Heart right ventricle (tissue), 16 donors: ENCODE data around the gene VSTM4. TPM values are rescaled to one million over a fixed set of nuclear protein-coding genes. Genes with fewer than 3 reads are reported as not detected.

Experiments used
- ATAC-seq, 8 donors: fragments of 200-7000 bp; cut with Tn5 transposase; one replicate each; pipeline ENCODE4 v1.9.1; 2020; ENCODE audit warnings: mild to moderate bottlenecking in 8 of 8, moderate library complexity in 8 of 8, moderate number of reproducible peaks in 1 of 8
- DNase-seq, 2 donors: peaks; one replicate each; pipeline ENCODE4 v3.0.0-alpha.2; 2020
- H3K27ac ChIP-seq, 10 donors: fragments of 200-600 bp; sonication (generic) in 2 of 10; one replicate each; pipeline versions ENCODE4 v1.5.0 to v1.8.0; 2020 to 2022; ENCODE audit warnings: mild to moderate bottlenecking in 3 of 10
- H3K27me3 ChIP-seq, 7 donors: fragments of 200-600 bp; one replicate each; pipeline ENCODE4 v1.8.0; 2021 to 2022; ENCODE audit warnings: mild to moderate bottlenecking in 2 of 7
- H3K36me3 ChIP-seq, 9 donors: fragments of 200-600 bp; sonication (generic) in 1 of 9; one replicate each; pipeline versions ENCODE4 v1.5.0 to v1.8.0; 2020 to 2022; ENCODE audit warnings: mild to moderate bottlenecking in 2 of 9
- H3K4me1 ChIP-seq, 9 donors: fragments of 200-600 bp; sonication (generic) in 1 of 9; one replicate each; pipeline versions ENCODE4 v1.5.0 to v1.8.0; 2020 to 2022; ENCODE audit warnings: mild to moderate bottlenecking in 4 of 9
- H3K4me3 ChIP-seq, 10 donors: fragments of 200-600 bp; sonication (generic) in 2 of 10; one replicate each; pipeline versions ENCODE4 v1.5.0 to v1.8.0; 2020 to 2022; ENCODE audit warnings: mild to moderate bottlenecking in 7 of 10, moderate library complexity in 2 of 10
- H3K9me3 ChIP-seq, 11 donors: fragments of 200-600 bp in 10 of 11; sonication (generic) in 2 of 11; one replicate each; pipeline versions ENCODE4 v1.5.0 to v1.8.0; 2013 to 2022; ENCODE audit warnings: mild to moderate bottlenecking in 2 of 11, control low read depth in 1 of 11, moderate library complexity in 1 of 11
- CTCF ChIP-seq, 9 donors: fragments of 200-600 bp; sonication (generic) in 2 of 9; IDR thresholded peaks; one replicate each; pipeline versions ENCODE4 v1.5.0 to v1.8.0; 2021 to 2022; ENCODE audit warnings: antibody characterized with exemption in 9 of 9, mild to moderate bottlenecking in 5 of 9, moderate library complexity in 1 of 9
- WGBS, 2 donors: extraction: QIAGEN DNeasy Blood & Tissue Kit; methylation state at CpG; one replicate each; pipeline ENCODE4 v1.1.7; 2013; ENCODE audit warnings: inconsistent platforms in 1 of 2; 5-methylcytosine and 5-hydroxymethylcytosine counted together
- intact Hi-C, 10 donors: fragments of 100-400 bp; cut with DNase I; formaldehyde crosslinking; loops; one replicate each; pipeline versions ENCODE4 v1.11.1 to v1.14.2; 2022
- polyA plus RNA-seq, 2 donors: library from polyadenylated mRNA; stranded (reverse); fragments of 200-250 nt; gene quantifications; one replicate each; pipeline ENCODE4 v1.2.3, GENCODE V29; 2013
- total RNA-seq, 10 donors: library from RNA; stranded (reverse); fragmentation: NEBNext Ultra II Directional in 3 of 10; extraction: Animal tissue kit (Norgen Biotek cat#: 25700) in 3 of 10; gene quantifications; one replicate each; pipeline versions ENCODE4 v1.2.1 to v1.2.4, GENCODE V29; 2021 to 2023
- donor health status: Arrhythmogenic right ventricular cardiomyopathy.
- donor health status: ischemic (EF 13 %, LVEDD 7.1; RV severe dilation, severe dysfunction).
- donor health status: healthy with polysubstance abuse.
- donor health status: DM: no; HTN: yes; CAD: no.
- donor health status: DM: no; HTN: no; CAD: no.
- donor health status: ischemic (EF 25% LVEDD 6.9; RV normal size, moderate dysfunction).
- donor health status: ischemic (EF 25% LVEDD 5.7; RV mildly dilated, moderate dysfunction).
- donor health status: healthy.
- donor health status: DM: yes; HTN: yes; CAD: no.
- donor health status: Ischemic cardiomyopathy.
- donor health status: ischemic (EF 35%, LVEDD 5.7; RV mildly dilated, moderate dysfunction).
- donor health status: nonischemic (EF 11% LVEDD 7.7; RV severe dilation, severe dysfunction).
- donor health status: DM: yes; HTN: yes; CAD: no.
- donor health status: PGD.
- donor health status: ischemic (EF 29% LVEDD 5.4; RV normal size, mild dysfunction).
- donor health status: nonischemic (EF 23%, LVEDD 6.1; RV moderate dilation, normal function).

The VSTM4 gene
- total and polyA plus RNA-seq, 12 donors, result 5.0 to 26.7 (median 16.3) TPM

GRCh38 chr10:49112098-49112497 is 3.2 kb downstream of the VSTM4 start:
- Histone ChIP-seq H3K4me3 (peak overlapping the region in 1 of 10 donors; percentile 73), H3K36me3 (peaks cover 0 to 10% (median 0%) of the 10 kb centered on the region in 9 donors), H3K4me1 (peaks cover 5 to 82% (median 70%) of the 10 kb centered on the region in 9 donors), H3K27ac (peak overlapping the region in 5 of 10 donors; percentile 14 to 72 (median 46)), H3K27me3 (peaks cover 0 to 12% (median 0%) of the 10 kb centered on the region in 7 donors), H3K9me3 (no peaks in the 10 kb centered on the region)
- intact Hi-C loops, result loop anchor here in 5 of 10 donors (5.0 to 10.0 kb wide), 5 partner anchors 55 to 107 kb away; no protein-coding TSS in a partner anchor
- TF ChIP-seq CTCF (IDR thresholded peaks at IDR 0.05), result no peak
- DNase-seq (no peak), ATAC-seq (no peak)
- WGBS, 2 donors, result 77% methylated on average over 3 of the region's 3 CpGs

GRCh38 chr10:49111320-49111698 is 4.0 kb downstream of the VSTM4 start:
- 62 to 70% methylated on average over 8 of the region's 8 CpGs for WGBS, 2 donors
- peak overlapping the region in 5 of 10 donors; percentile 27 to 72 (median 58) for H3K27ac ChIP-seq
- peaks cover 11 to 90% (median 78%) of the 10 kb centered on the region in 9 donors for H3K4me1 ChIP-seq
- H3K9me3 ChIP-seq, result no peaks in the 10 kb centered on the region
- intact Hi-C loops, result loop anchor here in 5 of 10 donors (5.0 to 10.0 kb wide), 5 partner anchors 54 to 107 kb away; no protein-coding TSS in a partner anchor
- H3K36me3 ChIP-seq, result peaks cover 0 to 11% (median 0%) of the 10 kb centered on the region in 9 donors
- no peak for TF ChIP-seq CTCF (IDR thresholded peaks at IDR 0.05)
- H3K27me3 ChIP-seq, result peaks cover 0 to 12% (median 0%) of the 10 kb centered on the region in 7 donors
- DNase-seq (no peak), ATAC-seq (no peak)
- H3K4me3 ChIP-seq, result no peak overlapping the region

GRCh38 chr10:49110684-49111319 is 4.5 kb downstream of the VSTM4 start:
- Histone ChIP-seq H3K4me3 (peak overlapping the region in 1 of 10 donors; percentile 13), H3K4me1 (peaks cover 11 to 94% (median 83%) of the 10 kb centered on the region in 9 donors), H3K27me3 (peaks cover 0 to 10% (median 0%) of the 10 kb centered on the region in 7 donors), H3K36me3 (peaks cover 0 to 11% (median 0%) of the 10 kb centered on the region in 9 donors), H3K27ac (peak overlapping the region in 8 of 10 donors; percentile 27 to 72 (median 59)), H3K9me3 (no peaks in the 10 kb centered on the region)
- TF ChIP-seq CTCF (IDR thresholded peaks at IDR 0.05), result no peak
- 86 to 89% methylated on average over 4 of the region's 4 CpGs for WGBS, 2 donors
- intact Hi-C loops, result loop anchor here in 5 of 10 donors (5.0 to 10.0 kb wide), 5 partner anchors 54 to 106 kb away; no protein-coding TSS in a partner anchor
- DNase-seq (no peak), ATAC-seq (no peak)

GRCh38 chr10:49109669-49110340 is 5.5 kb downstream of the VSTM4 start:
- Histone ChIP-seq H3K27ac (peak overlapping the region in 9 of 10 donors; percentile 36 to 72 (median 59)), H3K4me1 (peaks cover 11 to 100% (median 93%) of the 10 kb centered on the region in 9 donors)
- intact Hi-C loops, result loop anchor here in 5 of 10 donors (5.0 to 10.0 kb wide), 5 partner anchors 53 to 105 kb away; no protein-coding TSS in a partner anchor

More at GRCh38 chr10:49109669-49110340, 5.5 kb downstream of the VSTM4 start:
- peak; percentile 73 to 90 (median 78) for ATAC-seq
- H3K36me3 ChIP-seq, result peaks cover 0 to 11% (median 0%) of the 10 kb centered on the region in 9 donors
- WGBS, 2 donors, result 34 to 36% methylated on average over 9 of the region's 9 CpGs
- peak overlapping the region in 7 of 10 donors; percentile 5 to 25 (median 13) for H3K4me3 ChIP-seq
- no peak for TF ChIP-seq CTCF (IDR thresholded peaks at IDR 0.05)
- peaks cover 0 to 4% (median 0%) of the 10 kb centered on the region in 7 donors for H3K27me3 ChIP-seq
- H3K9me3 ChIP-seq, result no peaks in the 10 kb centered on the region
- DNase-seq, result peak; percentile 81 to 87
